Measurements from ENCODE around the gene AASS.
"Not testable (repeated sequence)": the region's sequence is repeated elsewhere in the genome, so short reads cannot be mapped to it uniquely, and the experiment has no call there.

The AASS gene

GRCh38 chr7:122143751-122144711 is at the start of gene AASS:
TSS of gene AASS (minus strand) at chr7:122144249. CDS start at chr7:122133726, 10,523 bp downstream.
- DNase-seq = peak; percentile 78

- DNase-seq = no peak
Measured at GRCh38 chr7:122188785-122189184, 44.7 kb upstream of the AASS start.

- DNase-seq = no peak
Measured at GRCh38 chr7:122183106-122183505, 39.1 kb upstream of the AASS start.

- no peak for DNase-seq
Measured at GRCh38 chr7:122182081-122182480, 38.0 kb upstream of the AASS start.

GRCh38 chr7:122172144-122172543 is 28.1 kb upstream of the AASS start:
- not testable (repeated sequence) for DNase-seq

GRCh38 chr7:122166740-122167139 is 22.7 kb upstream of the AASS start:
- DNase-seq = no peak

- no peak for DNase-seq
Measured at GRCh38 chr7:122166275-122166674, 22.2 kb upstream of the AASS start.

GRCh38 chr7:122161628-122162027 is 17.6 kb upstream of the AASS start:
- no peak for DNase-seq

GRCh38 chr7:122155566-122155965 is 11.5 kb upstream of the AASS start:
- no peak for DNase-seq

GRCh38 chr7:122148878-122149277 is 4.8 kb upstream of the AASS start:
- no peak for DNase-seq

- DNase-seq = no peak
Measured at GRCh38 chr7:122148081-122148480, 4.0 kb upstream of the AASS start.

- no peak for DNase-seq
Measured at GRCh38 chr7:122145937-122146645, 2.0 kb upstream of the AASS start.

GRCh38 chr7:122143376-122143750 is 686 bp downstream of the AASS start:
- DNase-seq = no peak

GRCh38 chr7:122140918-122141317 is 3.1 kb downstream of the AASS start:
- no peak for DNase-seq

GRCh38 chr7:122137251-122138077 is 6.6 kb downstream of the AASS start:
- no peak for DNase-seq

- no peak for DNase-seq
Measured at GRCh38 chr7:122136639-122137245, 7.3 kb downstream of the AASS start.

GRCh38 chr7:122136078-122136477 is 8.0 kb downstream of the AASS start:
- DNase-seq = no peak

GRCh38 chr7:122135275-122135674 is 8.8 kb downstream of the AASS start:
- DNase-seq = no peak

GRCh38 chr7:122134793-122135192 is 9.3 kb downstream of the AASS start:
- not testable (repeated sequence) for DNase-seq

- no peak for DNase-seq
Measured at GRCh38 chr7:122133477-122133876, 10.6 kb downstream of the AASS start.

- no peak for DNase-seq
Measured at GRCh38 chr7:122132341-122132740, 11.7 kb downstream of the AASS start.

- DNase-seq = no peak
Measured at GRCh38 chr7:122123746-122124145, 20.3 kb downstream of the AASS start.

GRCh38 chr7:122118757-122119156 is 25.3 kb downstream of the AASS start:
- DNase-seq = no peak
